ENCODE data around the gene ADISSP.

DNA sequence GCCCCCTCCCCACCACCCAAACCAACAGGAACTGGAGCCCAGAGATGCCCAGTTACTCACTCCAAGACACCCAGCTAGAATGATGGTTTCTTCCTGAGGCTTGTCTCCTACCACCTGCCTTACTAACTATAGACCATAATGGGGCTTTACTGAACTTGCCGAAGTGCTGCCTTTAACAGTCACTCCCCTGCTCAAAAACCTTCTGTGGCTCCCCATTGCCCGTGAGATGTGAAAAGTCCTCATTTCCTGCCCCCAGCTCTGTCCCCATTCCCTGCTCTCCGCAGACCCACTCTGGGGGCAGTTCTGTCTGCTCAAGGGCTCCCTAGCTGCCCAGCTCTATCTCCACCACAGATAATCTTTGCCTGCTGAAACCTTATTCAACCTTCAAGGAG lies 60.0 kb downstream of the ADISSP start:
- no peak for TF ChIP-seq EZH2phosphoT487 (IDR thresholded peaks at IDR 0.05; ENCODE audit: borderline replicate concordance, low read length)
- TF ChIP-seq, protein P1, sequence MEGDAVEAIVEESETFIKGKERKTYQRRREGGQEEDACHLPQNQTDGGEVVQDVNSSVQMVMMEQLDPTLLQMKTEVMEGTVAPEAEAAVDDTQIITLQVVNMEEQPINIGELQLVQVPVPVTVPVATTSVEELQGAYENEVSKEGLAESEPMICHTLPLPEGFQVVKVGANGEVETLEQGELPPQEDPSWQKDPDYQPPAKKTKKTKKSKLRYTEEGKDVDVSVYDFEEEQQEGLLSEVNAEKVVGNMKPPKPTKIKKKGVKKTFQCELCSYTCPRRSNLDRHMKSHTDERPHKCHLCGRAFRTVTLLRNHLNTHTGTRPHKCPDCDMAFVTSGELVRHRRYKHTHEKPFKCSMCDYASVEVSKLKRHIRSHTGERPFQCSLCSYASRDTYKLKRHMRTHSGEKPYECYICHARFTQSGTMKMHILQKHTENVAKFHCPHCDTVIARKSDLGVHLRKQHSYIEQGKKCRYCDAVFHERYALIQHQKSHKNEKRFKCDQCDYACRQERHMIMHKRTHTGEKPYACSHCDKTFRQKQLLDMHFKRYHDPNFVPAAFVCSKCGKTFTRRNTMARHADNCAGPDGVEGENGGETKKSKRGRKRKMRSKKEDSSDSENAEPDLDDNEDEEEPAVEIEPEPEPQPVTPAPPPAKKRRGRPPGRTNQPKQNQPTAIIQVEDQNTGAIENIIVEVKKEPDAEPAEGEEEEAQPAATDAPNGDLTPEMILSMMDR (IDR thresholded peaks at IDR 0.05; ENCODE audit: low read depth, low read length, poor library complexity, severe bottlenecking): no peak

Data from DOHH2 (cell line).